Thymus (tissue), 11 donors: Measurements from ENCODE around the gene SCARF2. TPM values are rescaled to one million over a fixed set of nuclear protein-coding genes. Genes with fewer than 3 reads are reported as not detected.
"Not testable (repeated sequence)": the region's sequence is repeated elsewhere in the genome, so short reads cannot be mapped to it uniquely, and the experiment has no call there.

Experiments used
- DNase-seq, 9 donors: peaks; one replicate each; pipeline ENCODE4 v3.0.0-alpha.2; 2013; ENCODE audit warnings: low spot score in 9 of 9, low read depth in 6 of 9, missing footprints in 1 of 9
- H3K27ac ChIP-seq, 2 donors: one replicate each; pipeline ENCODE4 v1.5.1; 2013; ENCODE audit warnings: control low read depth in 1 of 2, low read depth in 1 of 2, low read length in 1 of 2, mild to moderate bottlenecking in 1 of 2, moderate library complexity in 1 of 2
- H3K27me3 ChIP-seq, 2 donors: one replicate each; pipeline ENCODE4 v1.5.1; 2013; ENCODE audit warnings: low read length in 1 of 2; ENCODE audit not compliant: control insufficient read depth in 2 of 2, insufficient read depth in 1 of 2
- H3K36me3 ChIP-seq, 2 donors: one replicate each; pipeline ENCODE4 v1.5.1; 2013; ENCODE audit warnings: low read length in 1 of 2, mild to moderate bottlenecking in 1 of 2, moderate library complexity in 1 of 2; ENCODE audit not compliant: control insufficient read depth in 2 of 2, insufficient read depth in 2 of 2
- H3K4me1 ChIP-seq, 2 donors: one replicate each; pipeline ENCODE4 v1.5.1; 2013; ENCODE audit warnings: low read length in 2 of 2; ENCODE audit not compliant: control insufficient read depth in 2 of 2, insufficient read depth in 2 of 2
- H3K4me3 ChIP-seq, 2 donors: one replicate each; pipeline ENCODE4 v1.5.1; 2013; ENCODE audit warnings: low read length in 2 of 2, control low read depth in 1 of 2, mild to moderate bottlenecking in 1 of 2
- H3K9me3 ChIP-seq, 2 donors: one replicate each; pipeline ENCODE4 v1.5.1; 2013; ENCODE audit warnings: low read length in 1 of 2, mild to moderate bottlenecking in 1 of 2; ENCODE audit not compliant: control insufficient read depth in 2 of 2, insufficient read depth in 1 of 2
- WGBS: extraction: QIAGEN DNeasy Blood & Tissue Kit; methylation state at CpG from one replicate; pipeline ENCODE4 v1.1.7; 2013; 5-methylcytosine and 5-hydroxymethylcytosine counted together
- polyA plus RNA-seq: library from polyadenylated mRNA; stranded (reverse); fragments of 200-250 nt; gene quantifications from one replicate; pipeline ENCODE4 v1.2.3, GENCODE V29; 2013
- total RNA-seq: library from RNA; stranded (reverse); fragments of 120-200 nt; gene quantifications from one replicate; pipeline ENCODE4 v1.2.4, GENCODE V29; 2013
- donor health status: healthy.

SCARF2 gene
- total and polyA plus RNA-seq, 2 donors, result 0.38 to 1.3 TPM

- no peaks in the 10 kb centered on the region for H3K36me3 ChIP-seq
- no peak overlapping the region for H3K4me3 ChIP-seq
Measured at GRCh38 chr22:20453222-20453621, 15.6 kb upstream of the SCARF2 start.

GRCh38 chr22:20451920-20452319, 14.3 kb upstream of the SCARF2 start:
- no peaks in the 10 kb centered on the region for H3K27me3 ChIP-seq
- over 99% methylated on average over 2 of the region's 2 CpGs for WGBS
- no peaks in the 10 kb centered on the region for H3K9me3 ChIP-seq
- no peak for DNase-seq
- H3K4me3 ChIP-seq, result no peak overlapping the region
- peaks cover 2 to 6% of the 10 kb centered on the region in 2 donors for H3K4me1 ChIP-seq
- H3K36me3 ChIP-seq, result no peaks in the 10 kb centered on the region
- no peak overlapping the region for H3K27ac ChIP-seq

More at GRCh38 chr22:20453222-20453621, 15.6 kb upstream of the SCARF2 start:
- no peaks in the 10 kb centered on the region for H3K27me3 ChIP-seq
- H3K9me3 ChIP-seq, result no peaks in the 10 kb centered on the region
- DNase-seq, result no peak
- WGBS, result over 99% methylated on average over 3 of the region's 3 CpGs
- no peak overlapping the region for H3K27ac ChIP-seq
- H3K4me1 ChIP-seq, result peaks cover 2 to 7% of the 10 kb centered on the region in 2 donors

GRCh38 chr22:20451129-20451778, 13.6 kb upstream of the SCARF2 start:
- not testable (repeated sequence) for H3K27ac ChIP-seq, DNase-seq, H3K27me3 ChIP-seq, H3K4me1 ChIP-seq, H3K9me3 ChIP-seq, H3K36me3 ChIP-seq, H3K4me3 ChIP-seq
- 96% methylated on average over 15 of the region's 15 CpGs for WGBS

- Histone ChIP-seq H3K27me3 (no peaks in the 10 kb centered on the region), H3K4me3 (no peak overlapping the region), H3K4me1 (no peaks in the 10 kb centered on the region), H3K9me3 (no peaks in the 10 kb centered on the region), H3K36me3 (peaks cover 0 to 3% of the 10 kb centered on the region in 2 donors), H3K27ac (no peak overlapping the region)
- 100% methylated on average over 1 of the region's 1 CpG for WGBS
- DNase-seq, result no peak
Measured at GRCh38 chr22:20450551-20450906, 12.9 kb upstream of the SCARF2 start.

- H3K27me3 ChIP-seq, result no peaks in the 10 kb centered on the region
- H3K9me3 ChIP-seq, result no peaks in the 10 kb centered on the region
- DNase-seq, result no peak
- H3K27ac ChIP-seq, result no peak overlapping the region
- H3K4me1 ChIP-seq, result no peaks in the 10 kb centered on the region
- no peak overlapping the region for H3K4me3 ChIP-seq
- WGBS, result 98% methylated on average over 19 of the region's 19 CpGs
- H3K36me3 ChIP-seq, result peaks cover 0 to 3% of the 10 kb centered on the region in 2 donors
Measured at GRCh38 chr22:20449819-20450550, 12.4 kb upstream of the SCARF2 start.

GRCh38 chr22:20448630-20449029, 11.0 kb upstream of the SCARF2 start:
- no peak overlapping the region for H3K27ac ChIP-seq
- H3K36me3 ChIP-seq, result peaks cover 0 to 3% of the 10 kb centered on the region in 2 donors
- H3K4me1 ChIP-seq, result no peaks in the 10 kb centered on the region
- H3K9me3 ChIP-seq, result no peaks in the 10 kb centered on the region
- no peak overlapping the region for H3K4me3 ChIP-seq
- WGBS, result 98% methylated on average over 5 of the region's 5 CpGs
- DNase-seq, result no peak
- no peaks in the 10 kb centered on the region for H3K27me3 ChIP-seq

- H3K27me3 ChIP-seq, result no peaks in the 10 kb centered on the region
- H3K9me3 ChIP-seq, result no peaks in the 10 kb centered on the region
- no peak overlapping the region for H3K4me3 ChIP-seq
- H3K4me1 ChIP-seq, result no peaks in the 10 kb centered on the region
- H3K27ac ChIP-seq, result no peak overlapping the region
- peaks cover 0 to 8% of the 10 kb centered on the region in 2 donors for H3K36me3 ChIP-seq
- 98% methylated on average over 21 of the region's 21 CpGs for WGBS
- DNase-seq, result no peak
Measured at GRCh38 chr22:20446383-20446970, 8.9 kb upstream of the SCARF2 start.

GRCh38 chr22:20444325-20444724, 6.7 kb upstream of the SCARF2 start:
- WGBS, result 99% methylated on average over 4 of the region's 4 CpGs
- peaks cover 0 to 8% of the 10 kb centered on the region in 2 donors for H3K36me3 ChIP-seq
- H3K4me1 ChIP-seq, result no peaks in the 10 kb centered on the region
- peaks cover 0 to 17% of the 10 kb centered on the region in 2 donors for H3K27me3 ChIP-seq
- no peak for DNase-seq
- no peak overlapping the region for H3K4me3 ChIP-seq
- no peak overlapping the region for H3K27ac ChIP-seq
- H3K9me3 ChIP-seq, result no peaks in the 10 kb centered on the region
